Inflammatory macrophage treated with lipopolysaccharide for 1 hour (primary cell): ENCODE measurements around the gene CCDC60.

ENCODE experiments used
- DNase-seq, 2 donors: peaks; one replicate each; pipeline ENCODE4 v3.0.0-alpha.2; 2020 to 2022

The CCDC60 gene

DNA sequence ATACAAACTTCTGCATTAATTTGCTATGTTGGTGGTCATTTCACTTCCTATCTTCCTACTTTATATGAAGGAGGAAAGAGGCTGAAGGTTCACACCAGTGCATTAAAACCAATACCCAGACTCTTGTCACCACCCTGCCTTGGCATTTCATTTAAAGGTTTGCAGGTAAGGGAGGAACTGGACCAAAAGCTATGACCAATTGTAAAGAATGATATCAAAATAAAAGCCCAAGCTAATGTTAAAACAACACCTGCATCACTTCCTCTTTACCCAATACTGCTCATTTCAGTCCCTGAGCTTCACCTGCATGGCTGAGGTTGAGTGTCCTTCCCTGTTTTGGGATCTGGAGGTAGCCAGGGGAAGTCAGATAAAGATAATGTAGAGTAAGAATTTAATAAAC is 211.8 kb downstream of the CCDC60 start:
- no peak for DNase-seq

DNA sequence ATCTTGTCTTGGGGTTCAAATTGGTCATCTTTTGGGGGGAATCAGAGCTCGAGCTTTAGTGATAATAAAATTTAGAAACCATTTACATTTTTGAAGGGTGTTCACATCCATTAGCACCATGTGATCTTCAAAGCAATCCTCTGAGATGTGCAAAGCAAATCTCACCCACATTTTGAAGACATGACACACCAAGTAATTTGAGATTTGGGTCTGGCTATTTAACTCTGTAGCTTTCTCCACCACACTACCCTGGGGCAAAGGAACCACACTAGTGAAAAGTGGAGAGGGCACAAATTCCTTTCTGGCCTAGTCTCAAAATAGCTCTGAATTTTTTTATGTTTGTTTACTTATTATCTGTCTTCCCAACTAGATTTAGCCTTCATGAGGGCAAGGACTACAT is 212.5 kb downstream of the CCDC60 start:
- no peak for DNase-seq

DNA sequence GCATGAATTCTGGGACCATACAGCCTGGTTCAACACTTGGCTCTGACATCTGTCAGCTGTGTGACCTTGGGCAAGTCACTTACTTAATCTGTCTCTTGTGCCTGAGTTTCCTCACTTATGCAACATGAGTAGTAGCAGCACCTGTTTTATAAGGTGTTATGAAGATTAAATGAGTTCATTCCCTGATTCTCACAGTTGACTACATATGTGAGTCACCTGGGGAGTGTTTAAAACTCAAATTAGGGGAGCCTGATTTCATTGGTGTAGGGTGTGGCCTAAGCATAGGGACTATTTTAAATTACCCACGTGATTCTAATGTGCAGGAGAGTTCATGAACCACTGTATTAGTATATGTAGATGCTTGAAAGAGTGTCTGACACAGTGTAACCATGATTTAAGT is 222.3 kb downstream of the CCDC60 start:
- no peak for DNase-seq

DNA sequence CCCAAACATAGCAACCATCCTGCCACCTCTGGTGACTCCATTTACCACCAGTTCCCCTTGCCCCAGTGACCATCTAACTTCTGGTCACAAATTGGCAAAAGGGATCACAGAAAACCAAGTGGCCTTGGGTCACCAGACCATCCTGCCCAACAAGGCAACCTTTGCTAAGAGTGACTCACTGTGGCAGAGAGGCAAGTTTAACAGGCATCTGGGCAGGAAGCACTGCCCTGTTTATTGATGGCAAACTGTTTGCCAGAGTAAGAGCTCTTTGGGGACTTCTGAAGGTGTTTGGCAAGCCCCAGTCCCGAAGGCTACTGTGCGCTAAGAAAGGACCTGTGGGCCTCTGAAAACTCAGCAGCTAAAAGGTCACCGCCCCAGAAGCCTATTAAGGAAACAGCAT is 230.9 kb downstream of the CCDC60 start:
- no peak for DNase-seq

DNA sequence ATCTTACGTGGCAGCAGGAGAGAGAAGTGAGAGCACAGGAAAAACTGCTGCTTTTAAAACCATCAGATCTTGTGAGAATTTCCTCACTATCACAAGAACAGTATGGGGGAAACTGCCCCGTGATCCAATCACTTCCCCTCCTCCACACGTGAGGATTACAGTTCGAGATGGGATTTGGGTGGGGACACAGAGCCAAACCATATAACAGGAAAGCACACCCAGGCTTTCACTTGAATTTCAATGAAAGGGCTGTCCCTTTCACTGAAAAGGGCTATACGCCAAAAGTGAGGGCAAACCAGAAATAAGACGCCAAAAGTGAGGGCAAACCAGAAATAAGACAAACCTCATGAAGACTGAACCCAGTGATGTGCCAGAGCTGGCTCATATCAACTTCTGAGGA is 236.2 kb downstream of the CCDC60 start:
- DNase-seq: no peak

DNA sequence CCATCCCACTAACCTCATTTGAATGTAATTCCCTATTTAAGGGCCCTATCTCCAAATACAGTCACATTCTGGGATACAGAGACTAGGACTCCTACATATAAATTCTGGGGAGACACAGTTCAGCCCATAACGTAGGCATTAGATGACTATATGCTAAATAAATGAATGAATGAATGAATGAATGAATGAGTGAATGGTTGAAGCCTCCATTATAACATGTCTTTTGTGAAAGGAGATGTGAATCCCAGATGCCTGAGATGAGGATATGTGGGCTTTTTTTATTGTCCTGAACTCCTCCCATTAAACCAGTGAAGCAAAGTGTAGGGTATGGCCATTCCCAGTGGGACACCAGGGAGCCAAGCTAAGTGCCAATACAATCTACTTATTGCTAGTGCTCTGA is 238.6 kb downstream of the CCDC60 start:
- no peak for DNase-seq

DNA sequence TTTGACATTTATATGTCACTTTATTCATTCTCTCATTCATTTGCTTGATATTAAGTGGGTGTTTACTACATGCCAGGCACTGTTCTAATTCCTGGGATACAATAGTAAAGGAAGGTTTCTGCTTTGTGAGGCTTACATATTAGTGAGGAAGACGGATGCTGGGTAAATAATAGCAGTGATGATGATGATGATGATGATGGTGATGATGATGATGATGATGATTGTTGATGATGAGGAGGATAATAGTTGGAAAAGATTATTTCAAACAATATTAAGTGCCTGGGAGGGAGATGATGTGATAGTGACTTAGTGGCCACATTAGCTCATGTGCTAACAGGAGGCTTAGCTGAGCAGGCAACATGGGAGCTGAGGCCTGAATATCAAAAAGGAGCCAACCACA is 239.7 kb downstream of the CCDC60 start:
- no peak for DNase-seq

DNA sequence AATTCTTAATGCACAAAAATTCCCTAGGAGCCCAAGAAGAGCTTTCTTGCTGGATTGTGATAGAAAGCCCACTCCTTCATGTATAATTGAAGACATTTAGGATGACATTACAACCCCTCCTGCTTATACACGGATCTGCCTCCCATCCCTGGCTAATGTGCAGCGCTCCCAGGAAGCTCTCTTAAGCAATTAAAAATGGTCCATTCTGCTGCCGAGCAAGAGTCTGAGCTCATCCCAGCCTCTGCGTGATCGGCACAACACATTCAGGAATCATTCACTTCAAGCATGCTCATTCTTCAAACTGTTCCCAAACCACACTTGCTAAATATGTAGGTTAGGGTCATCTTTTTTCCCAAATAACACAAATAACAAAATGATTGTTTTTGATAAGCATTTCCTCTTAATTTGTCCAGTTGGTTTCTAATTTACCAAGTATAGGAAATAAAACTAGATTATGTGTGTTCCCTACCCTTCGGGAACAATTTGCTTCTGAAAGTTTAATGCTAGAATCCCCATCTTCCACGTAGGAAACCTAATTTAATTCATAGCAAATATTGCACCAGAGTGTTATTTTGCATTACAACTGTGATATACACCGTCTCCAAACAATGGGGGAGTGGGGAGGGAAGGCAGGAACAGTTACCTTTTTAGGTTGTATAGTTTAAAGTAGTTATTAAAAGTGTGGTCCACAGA is 241.7 kb downstream of the CCDC60 start:
- no peak for DNase-seq

DNA sequence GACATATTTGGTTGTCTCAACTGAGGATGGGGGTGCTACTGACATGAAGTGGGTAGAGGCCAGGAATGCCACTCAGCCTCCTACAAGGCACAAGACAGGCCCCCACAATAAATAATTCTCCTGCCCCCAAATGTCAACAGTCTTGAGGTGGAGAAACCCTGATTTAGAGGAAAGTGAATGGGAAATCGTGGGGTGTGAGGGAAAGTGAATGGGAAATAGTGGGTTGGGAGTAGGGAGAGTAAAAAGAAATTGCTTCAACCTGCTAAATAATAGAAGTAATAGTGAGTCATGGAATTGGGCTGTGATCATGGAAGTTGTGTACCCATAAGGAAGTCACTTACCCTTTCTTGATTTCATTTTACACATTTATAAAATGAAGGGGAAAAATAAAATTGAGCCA is 242.4 kb downstream of the CCDC60 start:
- DNase-seq: no peak

DNA sequence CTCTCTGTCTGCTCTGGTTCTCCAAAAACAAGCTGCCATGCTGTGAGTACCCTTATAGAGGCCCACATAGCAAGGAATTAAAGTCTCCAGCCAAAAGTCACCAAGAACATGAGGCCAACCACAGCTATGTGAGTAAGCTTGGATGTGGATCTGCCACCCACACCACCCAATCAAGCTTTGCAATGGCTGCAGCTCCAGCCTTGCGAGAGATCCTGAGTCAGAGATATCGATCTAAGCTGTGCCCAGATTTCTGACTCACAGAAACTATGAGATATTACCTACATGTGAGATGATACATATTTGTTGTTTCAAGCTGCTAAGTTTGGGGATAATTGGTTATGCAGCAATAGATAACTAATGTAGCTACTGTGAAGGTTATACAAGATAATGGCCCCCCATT is 243.6 kb downstream of the CCDC60 start:
- DNase-seq: no peak

DNA sequence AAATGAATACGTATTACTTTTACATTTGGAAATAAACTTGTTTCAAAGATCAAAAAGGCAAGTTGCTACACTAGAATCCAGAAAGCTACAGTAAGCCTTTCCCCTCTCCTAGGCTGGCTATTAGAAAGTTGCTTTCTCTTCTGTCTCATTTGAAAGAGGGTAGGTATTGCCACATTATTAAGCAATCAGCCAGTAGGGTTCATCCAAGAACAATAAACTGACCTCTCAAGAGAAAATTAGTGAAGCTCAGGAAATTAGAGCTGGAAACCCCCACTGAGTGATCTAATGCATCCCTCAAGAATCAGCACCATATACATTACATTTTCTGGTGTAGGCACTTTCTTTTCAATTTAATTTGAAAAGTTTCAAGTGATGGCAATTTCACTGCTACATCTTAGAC is 254.6 kb downstream of the CCDC60 start:
- peak; percentile 27 to 46 for DNase-seq

DNA sequence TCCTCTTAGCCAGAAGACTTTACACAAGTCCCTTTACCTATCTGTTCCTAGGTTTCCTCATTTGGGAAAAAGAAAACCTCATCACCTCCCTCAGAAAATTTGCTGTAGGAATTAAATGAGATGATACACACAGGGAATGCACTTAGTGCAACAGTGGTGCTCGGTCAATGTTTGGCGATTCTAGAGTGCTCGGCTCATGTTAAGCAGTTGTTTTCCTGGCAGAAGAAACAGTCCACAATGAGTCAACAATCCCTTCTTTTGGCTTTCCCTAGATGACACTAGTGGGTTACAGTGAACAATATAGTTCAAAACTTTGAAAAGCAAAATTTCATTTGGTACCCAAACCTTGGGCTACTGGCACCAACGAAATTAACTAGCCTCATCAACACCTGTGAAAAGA is 255.1 kb downstream of the CCDC60 start:
- no peak for DNase-seq
